GM06990 (cell line): ENCODE measurements around the gene DOC2B.

Experiments
- DNase-seq: peaks from one replicate; pipeline ENCODE4 v3.0.0-alpha.2; 2011; ENCODE audit not compliant: insufficient read length; ENCODE audit errors: extremely low read depth
- H3K27me3 ChIP-seq: replicated peaks from 2 replicates; pipeline ENCODE4 v1.6.0; 2011; ENCODE audit warnings: low read length; ENCODE audit not compliant: control insufficient read depth, insufficient read depth
- H3K36me3 ChIP-seq: 2 replicates; pipeline ENCODE4 v1.5.1; 2011; ENCODE audit warnings: low read length; ENCODE audit not compliant: control insufficient read depth, insufficient read depth
- H3K4me3 ChIP-seq: replicated peaks from 2 replicates; pipeline ENCODE4 v1.5.1; 2011; ENCODE audit warnings: low read depth, mild to moderate bottlenecking, control low read depth, low read length
- CTCF ChIP-seq: IDR thresholded peaks from 2 replicates; pipeline ENCODE4 v1.5.1; 2011; ENCODE audit warnings: low read length, control low read depth, mild to moderate bottlenecking, inconsistent platforms; ENCODE audit not compliant: insufficient read depth, poor library complexity, severe bottlenecking

Gene DOC2B

GRCh38 chr17:148757-149156 is 32.7 kb downstream of the DOC2B start:
- DNase-seq: no peak
- no peak for TF ChIP-seq CTCF
- H3K36me3 ChIP-seq: no peaks in the 10 kb centered on the region
- H3K4me3 ChIP-seq: no peak overlapping the region
- H3K27me3 ChIP-seq: no peaks in the 10 kb centered on the region; the same call in none of the 2 replicates

- H3K27me3 ChIP-seq: no peaks in the 10 kb centered on the region; the same call in none of the 2 replicates
- H3K4me3 ChIP-seq: no peak overlapping the region
- no peak for DNase-seq
- no peaks in the 10 kb centered on the region for H3K36me3 ChIP-seq
- no peak for TF ChIP-seq CTCF
Observed at GRCh38 chr17:147796-148740, 33.4 kb downstream of the DOC2B start.

- H3K36me3 ChIP-seq: no peaks in the 10 kb centered on the region
- no peak for TF ChIP-seq CTCF
- no peaks in the 10 kb centered on the region; the same call in none of the 2 replicates for H3K27me3 ChIP-seq
- no peak overlapping the region for H3K4me3 ChIP-seq
- DNase-seq: no peak
Observed at GRCh38 chr17:146983-147761, 34.3 kb downstream of the DOC2B start.

- no peak for TF ChIP-seq CTCF
- no peaks in the 10 kb centered on the region; the same call in none of the 2 replicates for H3K27me3 ChIP-seq
- no peak for DNase-seq
- no peak overlapping the region for H3K4me3 ChIP-seq
- no peaks in the 10 kb centered on the region for H3K36me3 ChIP-seq
Observed at GRCh38 chr17:146546-146945, 34.9 kb downstream of the DOC2B start.

- DNase-seq: no peak
- no peaks in the 10 kb centered on the region for H3K36me3 ChIP-seq
- TF ChIP-seq CTCF: no peak
- no peaks in the 10 kb centered on the region; the same call in 1 of the 2 replicates for H3K27me3 ChIP-seq
- no peak overlapping the region for H3K4me3 ChIP-seq
Observed at GRCh38 chr17:145671-146541, 35.5 kb downstream of the DOC2B start.
